Keratinocyte (primary cell): ENCODE measurements around the gene ZRANB1. TPM values are rescaled to one million over a fixed set of nuclear protein-coding genes. Genes with fewer than 3 reads are reported as not detected.

ENCODE experiments used
- DNase-seq: peaks from one replicate; pipeline ENCODE4 v3.0.0-alpha.2; 2011; ENCODE audit warnings: low read depth, missing footprints, low spot score
- FAIRE-seq: peaks from 2 replicates; lab custom pipeline; 2011; peaks lifted over from hg19 to GRCh38; lab: Jason Lieb, UNC
- H2AFZ ChIP-seq: 2 replicates; pipeline ENCODE4 v1.6.0; 2012; ENCODE audit warnings: low read length, control low read depth, inconsistent platforms; ENCODE audit not compliant: control insufficient read depth
- H3K27ac ChIP-seq: 2 replicates; pipeline ENCODE4 v1.5.1; 2011; ENCODE audit warnings: low read length; ENCODE audit not compliant: control insufficient read depth, insufficient read depth
- H3K27me3 ChIP-seq: 3 replicates; pipeline ENCODE4 v1.6.0; 2011; ENCODE audit warnings: low read length; ENCODE audit not compliant: control insufficient read depth, insufficient read depth; ENCODE audit errors: extremely low read depth
- H3K36me3 ChIP-seq, 2 experiments: 2 replicates in 1 of 2; 3 replicates in 1 of 2; pipeline ENCODE4 v1.5.1; 2011; ENCODE audit warnings: low read length in 2 of 2, mild to moderate bottlenecking in 1 of 2; ENCODE audit not compliant: control insufficient read depth in 2 of 2, insufficient read depth in 2 of 2; ENCODE audit errors: extremely low read depth in 1 of 2
- H3K4me1 ChIP-seq: 3 replicates; pipeline ENCODE4 v1.5.1; 2011; ENCODE audit warnings: low read length; ENCODE audit not compliant: control insufficient read depth, insufficient read depth; ENCODE audit errors: extremely low read depth
- H3K4me2 ChIP-seq: 3 replicates; pipeline ENCODE4 v1.6.0; 2011; ENCODE audit warnings: low read depth, low read length; ENCODE audit not compliant: control insufficient read depth, insufficient read depth; ENCODE audit errors: extremely low read depth
- H3K4me3 ChIP-seq, 3 experiments: fragments of 200-600 bp in 1 of 3; sonication (generic) in 1 of 3; 2 replicates in 2 of 3; 3 replicates in 1 of 3; pipeline ENCODE4 v1.5.1; 2011 to 2016; ENCODE audit warnings: low read length in 3 of 3, mild to moderate bottlenecking in 3 of 3, control low read depth in 2 of 3, inconsistent platforms in 1 of 3, low read depth in 1 of 3, mixed read lengths in 1 of 3, mixed run types in 1 of 3, moderate library complexity in 1 of 3; ENCODE audit not compliant: control insufficient read depth in 2 of 3, insufficient read depth in 2 of 3; ENCODE audit errors: extremely low read depth in 1 of 3
- H3K79me2 ChIP-seq: 2 replicates; pipeline ENCODE4 v1.6.0; 2012; ENCODE audit warnings: low read length; ENCODE audit not compliant: control insufficient read depth, insufficient read depth
- H3K9ac ChIP-seq: 3 replicates; pipeline ENCODE4 v1.6.0; 2011; ENCODE audit warnings: low read length; ENCODE audit not compliant: control insufficient read depth, insufficient read depth; ENCODE audit errors: extremely low read depth
- H3K9me1 ChIP-seq: 3 replicates; pipeline ENCODE4 v1.6.0; 2011; ENCODE audit warnings: low read length; ENCODE audit not compliant: control insufficient read depth, insufficient read depth; ENCODE audit errors: extremely low read depth
- H3K9me3 ChIP-seq: 2 replicates; pipeline ENCODE4 v1.5.1; 2012; ENCODE audit warnings: low read depth, low read length; ENCODE audit not compliant: control insufficient read depth
- H4K20me1 ChIP-seq: 3 replicates; pipeline ENCODE4 v1.6.0; 2011; ENCODE audit warnings: low read length; ENCODE audit not compliant: control insufficient read depth, insufficient read depth; ENCODE audit errors: extremely low read depth
- EZH2 ChIP-seq: IDR thresholded peaks from one replicate; pipeline ENCODE4 v1.6.1; 2012; ENCODE audit warnings: inconsistent platforms, mild to moderate bottlenecking, low read length, moderate library complexity
- dilution Hi-C: fragments of 300-500 bp; cut with MboI; formaldehyde crosslinking; loops from one replicate; pipeline ENCODE4 v1.7.0; 2020; ENCODE audit warnings: low sequenced_read_pairs; ENCODE audit not compliant: extremely low pct_ligation_motif_present
- polyA plus RNA-seq, 5 experiments: library from polyadenylated mRNA; depleted of rRNA in 3 of 5; stranded (reverse) in 3 of 5; stranded (forward) in 1 of 5; unstranded in 1 of 5; fragments of >200 nt; gene quantifications; 1 replicate in 1 of 5; 2 replicates in 3 of 5; 3 replicates in 1 of 5; pipeline versions ENCODE4 v1.2.1 to v1.2.3, GENCODE V29; 2011 to 2012; ENCODE audit warnings: missing spikeins in 2 of 5, low read depth in 1 of 5, low replicate concordance in 1 of 5
- TF ChIP-seq, protein P1 (sequence below), 3 experiments: IDR thresholded peaks in 1 of 3; conservative IDR thresholded peaks in 1 of 3; optimal IDR thresholded peaks in 1 of 3; 2 replicates in 2 of 3; 3 replicates in 1 of 3; pipeline versions ENCODE3 to v1.5.1; 2011; ENCODE audit warnings: low read length in 3 of 3, mild to moderate bottlenecking in 3 of 3, moderate library complexity in 2 of 3, control low read depth in 1 of 3, inconsistent platforms in 1 of 3; ENCODE audit not compliant: insufficient read depth in 2 of 3; ENCODE audit errors: extremely low read depth in 1 of 3

Gene ZRANB1
- polyA plus RNA-seq, 1 donor (not counting 4 experiments of a cell fraction or from before 2014, with no cell fraction given), result 9.3 TPM

GRCh38 chr10:124974131-124974530 lies 32.2 kb downstream of the ZRANB1 start:
- TF ChIP-seq, protein P1, sequence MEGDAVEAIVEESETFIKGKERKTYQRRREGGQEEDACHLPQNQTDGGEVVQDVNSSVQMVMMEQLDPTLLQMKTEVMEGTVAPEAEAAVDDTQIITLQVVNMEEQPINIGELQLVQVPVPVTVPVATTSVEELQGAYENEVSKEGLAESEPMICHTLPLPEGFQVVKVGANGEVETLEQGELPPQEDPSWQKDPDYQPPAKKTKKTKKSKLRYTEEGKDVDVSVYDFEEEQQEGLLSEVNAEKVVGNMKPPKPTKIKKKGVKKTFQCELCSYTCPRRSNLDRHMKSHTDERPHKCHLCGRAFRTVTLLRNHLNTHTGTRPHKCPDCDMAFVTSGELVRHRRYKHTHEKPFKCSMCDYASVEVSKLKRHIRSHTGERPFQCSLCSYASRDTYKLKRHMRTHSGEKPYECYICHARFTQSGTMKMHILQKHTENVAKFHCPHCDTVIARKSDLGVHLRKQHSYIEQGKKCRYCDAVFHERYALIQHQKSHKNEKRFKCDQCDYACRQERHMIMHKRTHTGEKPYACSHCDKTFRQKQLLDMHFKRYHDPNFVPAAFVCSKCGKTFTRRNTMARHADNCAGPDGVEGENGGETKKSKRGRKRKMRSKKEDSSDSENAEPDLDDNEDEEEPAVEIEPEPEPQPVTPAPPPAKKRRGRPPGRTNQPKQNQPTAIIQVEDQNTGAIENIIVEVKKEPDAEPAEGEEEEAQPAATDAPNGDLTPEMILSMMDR (optimal IDR thresholded peaks at IDR 0.05 in 1 of 3, IDR thresholded peaks at IDR 0.05 in 1 of 3, conservative IDR thresholded peaks at IDR 0.05 in 1 of 3; ENCODE audit: extremely low read depth in 1 of 3, insufficient read depth in 2 of 3, low read length in 3 of 3), result no peak
- TF ChIP-seq EZH2, result no peak
- Histone ChIP-seq H3K9ac (no peak overlapping the region), H2AFZ (no peak overlapping the region), H3K4me3 (no peak overlapping the region), H3K4me2 (no peak overlapping the region), H3K9me1 (no peaks in the 10 kb centered on the region), H4K20me1 (no peaks in the 10 kb centered on the region), H3K79me2 (no peaks in the 10 kb centered on the region), H3K4me1 (no peaks in the 10 kb centered on the region), H3K27me3 (no peaks in the 10 kb centered on the region), H3K36me3 (peaks cover 3 to 4% of the 10 kb centered on the region in 2 experiments), H3K9me3 (no peaks in the 10 kb centered on the region), H3K27ac (no peak overlapping the region)
- no peak for FAIRE-seq
- DNase-seq, result no peak
- dilution Hi-C loops, result no loop called here

DNA sequence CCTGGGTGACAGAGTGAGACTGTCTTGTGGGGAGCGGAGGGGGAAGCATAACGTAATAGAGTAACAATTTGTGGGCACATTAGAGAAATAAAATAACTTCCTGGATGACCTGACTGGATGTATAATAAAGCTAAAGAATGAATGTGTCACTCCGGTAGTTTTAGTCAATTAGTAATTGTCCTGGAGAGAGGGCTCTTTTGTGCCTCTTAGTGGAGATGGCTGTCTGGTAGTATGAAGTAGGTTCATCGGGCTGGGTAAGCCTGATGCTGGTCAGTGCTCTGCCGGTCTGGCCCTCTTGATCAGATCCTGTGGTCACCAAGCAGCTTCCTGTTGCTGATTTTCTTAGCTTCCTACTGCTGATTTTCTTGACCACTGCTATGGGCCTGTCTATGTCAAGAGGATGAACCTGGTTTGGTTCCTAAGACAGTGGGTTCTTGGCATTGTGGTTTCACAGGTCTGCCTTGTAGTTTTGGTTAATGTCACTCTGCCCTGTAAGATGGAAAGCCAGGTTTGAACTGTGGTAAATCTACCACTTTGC lies 34.1 kb downstream of the ZRANB1 start:
- FAIRE-seq (no peak), DNase-seq (no peak)
- no peak for TF ChIP-seq EZH2
- TF ChIP-seq, protein P1 (optimal IDR thresholded peaks at IDR 0.05 in 1 of 3, IDR thresholded peaks at IDR 0.05 in 1 of 3, conservative IDR thresholded peaks at IDR 0.05 in 1 of 3; ENCODE audit: extremely low read depth in 1 of 3, insufficient read depth in 2 of 3, low read length in 3 of 3), result no peak
- Histone ChIP-seq H3K9ac (no peak overlapping the region), H3K27me3 (no peaks in the 10 kb centered on the region), H4K20me1 (no peaks in the 10 kb centered on the region), H3K4me2 (no peak overlapping the region), H3K36me3 (peaks cover 3 to 4% of the 10 kb centered on the region in 2 experiments), H3K9me3 (no peaks in the 10 kb centered on the region), H3K79me2 (peaks cover 3% of the 10 kb centered on the region), H3K4me3 (no peak overlapping the region), H3K4me1 (no peaks in the 10 kb centered on the region), H3K27ac (no peak overlapping the region), H2AFZ (no peak overlapping the region), H3K9me1 (no peaks in the 10 kb centered on the region)
- dilution Hi-C loops, result no loop called here
